K562 (cell line): ENCODE results near the gene ZMYND8. TPM values are rescaled to one million over a fixed set of nuclear protein-coding genes. Genes with fewer than 3 reads are reported as not detected.

ENCODE experiments used
- DPF2 ChIP-seq: fragments of 450-650 bp; IDR thresholded peaks from 2 replicates; pipeline ENCODE4 v1.6.1; 2016
- RBM22 ChIP-seq: fragments of 200-400 bp; formaldehyde crosslinking; IDR thresholded peaks from 2 replicates; pipeline ENCODE4 v1.6.1; 2018; ENCODE audit warnings: low read length, low read depth; ENCODE audit not compliant: poor library complexity, severe bottlenecking
- RUNX1 ChIP-seq: sonication (generic); IDR thresholded peaks from 2 replicates; pipeline ENCODE4 v1.6.1; 2016; ENCODE audit warnings: antibody characterized with exemption, low read depth
- SIN3A ChIP-seq, 2 experiments: fragments of 150-350 bp in 1 of 2; IDR thresholded peaks; 2 replicates each; pipeline ENCODE4 v1.6.1; 2011 to 2016; ENCODE audit warnings: borderline replicate concordance in 2 of 2, low read depth in 2 of 2, low read length in 2 of 2, mild to moderate bottlenecking in 2 of 2, moderate library complexity in 2 of 2; ENCODE audit not compliant: control insufficient read depth in 1 of 2
- SREBF1 ChIP-seq: fragments of 150-350 bp; IDR thresholded peaks from 2 replicates; pipeline ENCODE4 v1.6.1; 2014; ENCODE audit warnings: antibody characterized with exemption, low read depth, low read length, borderline replicate concordance
- ZNF76 ChIP-seq: fragments of 250-450 bp; sonication (Bioruptor Pico); IDR thresholded peaks from 2 replicates; pipeline ENCODE4 v1.4.0; 2020; ENCODE audit warnings: mild to moderate bottlenecking, moderate library complexity, borderline replicate concordance
- polyA plus RNA-seq, 8 experiments: library from polyadenylated mRNA; depleted of rRNA in 4 of 8; stranded (reverse) in 5 of 8; unstranded in 3 of 8; fragments of >200 nt; fragmentation: Nextera tagmentation in 2 of 8; fragmentation: Illumina TruSeq in 1 of 8; extraction: Ambion mirVana in 2 of 8; extraction: Trizol in 1 of 8; gene quantifications; 2 replicates each; pipeline versions ENCODE4 v1.2.1 to v1.2.3, GENCODE V29; 2011 to 2014; ENCODE audit warnings: inconsistent platforms in 1 of 8, missing spikeins in 1 of 8
- total RNA-seq, 7 experiments: library from RNA; depleted of rRNA in 6 of 7; stranded (reverse); fragments of >200 nt in 6 of 7; fragmentation: Illumina TruSeq in 2 of 7; extraction: Trizol in 2 of 7; gene quantifications; 2 replicates each; pipeline versions ENCODE4 v1.2.1 to v1.2.3, GENCODE V29; 2011 to 2021; ENCODE audit warnings: low replicate concordance in 1 of 7
- TF ChIP-seq, protein P1 (sequence below): fragments of 450-650 bp; IDR thresholded peaks from 2 replicates; pipeline ENCODE4 v1.6.1; 2017; ENCODE audit warnings: antibody characterized with exemption, mild to moderate bottlenecking
- TF ChIP-seq, protein P2 (sequence below): fragments of 200-600 bp; sonication (generic); IDR thresholded peaks from one replicate; pipeline ENCODE4 v1.6.1; 2012; ENCODE audit warnings: mild to moderate bottlenecking, low read depth, low read length, inconsistent platforms

Gene ZMYND8
- total and polyA plus RNA-seq, 9 of the 15 experiments (the other 6 are each of a cell fraction or from before 2014, with no cell fraction given), result 31.8 to 148 (median 71.9) TPM

DNA sequence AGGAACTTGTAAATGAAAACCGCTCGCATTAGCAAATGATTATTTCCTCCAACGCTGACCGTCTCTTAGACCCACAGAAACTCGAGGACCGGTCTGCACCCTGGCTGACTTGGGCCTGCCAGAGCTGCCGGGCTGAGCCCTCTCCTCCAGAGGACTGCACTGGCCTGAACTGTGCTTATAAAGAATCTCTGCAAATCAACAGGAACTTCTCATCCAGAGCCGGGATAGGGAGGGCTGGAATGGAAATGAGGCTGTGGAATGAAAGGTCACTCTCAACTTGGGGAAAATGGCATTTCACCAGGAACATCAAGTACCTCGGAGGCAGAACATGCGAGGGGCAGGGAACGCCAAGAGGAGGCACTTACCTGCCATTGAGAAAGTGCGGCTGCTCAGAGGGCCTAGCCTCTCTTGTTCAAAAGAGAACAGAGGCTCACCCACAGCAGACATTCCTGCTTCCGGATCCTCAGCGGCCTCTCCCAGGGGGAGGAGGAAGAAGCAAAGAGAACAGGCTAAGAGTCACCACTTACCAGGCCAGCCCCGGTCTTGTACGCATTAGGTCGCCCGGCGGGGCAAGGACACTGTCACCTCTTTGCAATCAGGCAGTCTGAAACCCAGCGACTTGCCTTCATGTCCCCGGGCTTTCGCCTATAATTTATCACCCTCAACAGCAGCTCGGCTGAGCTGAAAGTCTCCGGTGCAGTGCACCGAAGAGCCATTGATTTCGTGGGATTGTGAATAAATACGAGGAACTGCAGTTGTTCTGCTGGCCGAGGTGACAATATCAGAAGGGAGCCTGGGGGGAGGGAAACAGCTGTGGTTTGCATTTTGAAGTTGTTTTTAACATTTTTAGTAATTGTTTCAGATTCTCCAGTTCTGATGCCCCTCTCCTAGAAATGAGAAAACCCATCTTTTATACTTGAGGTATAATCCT is 37.6 kb downstream of the ZMYND8 start (continued):
- TF ChIP-seq DPF2, result no peak
- TF ChIP-seq ZNF76 (CRISPR knock-in tag), result no peak
- TF ChIP-seq RBM22, result no peak
- TF ChIP-seq, protein P1, sequence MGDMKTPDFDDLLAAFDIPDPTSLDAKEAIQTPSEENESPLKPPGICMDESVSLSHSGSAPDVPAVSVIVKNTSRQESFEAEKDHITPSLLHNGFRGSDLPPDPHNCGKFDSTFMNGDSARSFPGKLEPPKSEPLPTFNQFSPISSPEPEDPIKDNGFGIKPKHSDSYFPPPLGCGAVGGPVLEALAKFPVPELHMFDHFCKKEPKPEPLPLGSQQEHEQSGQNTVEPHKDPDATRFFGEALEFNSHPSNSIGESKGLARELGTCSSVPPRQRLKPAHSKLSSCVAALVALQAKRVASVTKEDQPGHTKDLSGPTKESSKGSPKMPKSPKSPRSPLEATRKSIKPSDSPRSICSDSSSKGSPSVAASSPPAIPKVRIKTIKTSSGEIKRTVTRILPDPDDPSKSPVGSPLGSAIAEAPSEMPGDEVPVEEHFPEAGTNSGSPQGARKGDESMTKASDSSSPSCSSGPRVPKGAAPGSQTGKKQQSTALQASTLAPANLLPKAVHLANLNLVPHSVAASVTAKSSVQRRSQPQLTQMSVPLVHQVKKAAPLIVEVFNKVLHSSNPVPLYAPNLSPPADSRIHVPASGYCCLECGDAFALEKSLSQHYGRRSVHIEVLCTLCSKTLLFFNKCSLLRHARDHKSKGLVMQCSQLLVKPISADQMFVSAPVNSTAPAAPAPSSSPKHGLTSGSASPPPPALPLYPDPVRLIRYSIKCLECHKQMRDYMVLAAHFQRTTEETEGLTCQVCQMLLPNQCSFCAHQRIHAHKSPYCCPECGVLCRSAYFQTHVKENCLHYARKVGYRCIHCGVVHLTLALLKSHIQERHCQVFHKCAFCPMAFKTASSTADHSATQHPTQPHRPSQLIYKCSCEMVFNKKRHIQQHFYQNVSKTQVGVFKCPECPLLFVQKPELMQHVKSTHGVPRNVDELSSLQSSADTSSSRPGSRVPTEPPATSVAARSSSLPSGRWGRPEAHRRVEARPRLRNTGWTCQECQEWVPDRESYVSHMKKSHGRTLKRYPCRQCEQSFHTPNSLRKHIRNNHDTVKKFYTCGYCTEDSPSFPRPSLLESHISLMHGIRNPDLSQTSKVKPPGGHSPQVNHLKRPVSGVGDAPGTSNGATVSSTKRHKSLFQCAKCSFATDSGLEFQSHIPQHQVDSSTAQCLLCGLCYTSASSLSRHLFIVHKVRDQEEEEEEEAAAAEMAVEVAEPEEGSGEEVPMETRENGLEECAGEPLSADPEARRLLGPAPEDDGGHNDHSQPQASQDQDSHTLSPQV, result peak; percentile 20; the same call in 1 of the 2 replicates
- no peak for TF ChIP-seq SREBF1
- TF ChIP-seq, protein P2, sequence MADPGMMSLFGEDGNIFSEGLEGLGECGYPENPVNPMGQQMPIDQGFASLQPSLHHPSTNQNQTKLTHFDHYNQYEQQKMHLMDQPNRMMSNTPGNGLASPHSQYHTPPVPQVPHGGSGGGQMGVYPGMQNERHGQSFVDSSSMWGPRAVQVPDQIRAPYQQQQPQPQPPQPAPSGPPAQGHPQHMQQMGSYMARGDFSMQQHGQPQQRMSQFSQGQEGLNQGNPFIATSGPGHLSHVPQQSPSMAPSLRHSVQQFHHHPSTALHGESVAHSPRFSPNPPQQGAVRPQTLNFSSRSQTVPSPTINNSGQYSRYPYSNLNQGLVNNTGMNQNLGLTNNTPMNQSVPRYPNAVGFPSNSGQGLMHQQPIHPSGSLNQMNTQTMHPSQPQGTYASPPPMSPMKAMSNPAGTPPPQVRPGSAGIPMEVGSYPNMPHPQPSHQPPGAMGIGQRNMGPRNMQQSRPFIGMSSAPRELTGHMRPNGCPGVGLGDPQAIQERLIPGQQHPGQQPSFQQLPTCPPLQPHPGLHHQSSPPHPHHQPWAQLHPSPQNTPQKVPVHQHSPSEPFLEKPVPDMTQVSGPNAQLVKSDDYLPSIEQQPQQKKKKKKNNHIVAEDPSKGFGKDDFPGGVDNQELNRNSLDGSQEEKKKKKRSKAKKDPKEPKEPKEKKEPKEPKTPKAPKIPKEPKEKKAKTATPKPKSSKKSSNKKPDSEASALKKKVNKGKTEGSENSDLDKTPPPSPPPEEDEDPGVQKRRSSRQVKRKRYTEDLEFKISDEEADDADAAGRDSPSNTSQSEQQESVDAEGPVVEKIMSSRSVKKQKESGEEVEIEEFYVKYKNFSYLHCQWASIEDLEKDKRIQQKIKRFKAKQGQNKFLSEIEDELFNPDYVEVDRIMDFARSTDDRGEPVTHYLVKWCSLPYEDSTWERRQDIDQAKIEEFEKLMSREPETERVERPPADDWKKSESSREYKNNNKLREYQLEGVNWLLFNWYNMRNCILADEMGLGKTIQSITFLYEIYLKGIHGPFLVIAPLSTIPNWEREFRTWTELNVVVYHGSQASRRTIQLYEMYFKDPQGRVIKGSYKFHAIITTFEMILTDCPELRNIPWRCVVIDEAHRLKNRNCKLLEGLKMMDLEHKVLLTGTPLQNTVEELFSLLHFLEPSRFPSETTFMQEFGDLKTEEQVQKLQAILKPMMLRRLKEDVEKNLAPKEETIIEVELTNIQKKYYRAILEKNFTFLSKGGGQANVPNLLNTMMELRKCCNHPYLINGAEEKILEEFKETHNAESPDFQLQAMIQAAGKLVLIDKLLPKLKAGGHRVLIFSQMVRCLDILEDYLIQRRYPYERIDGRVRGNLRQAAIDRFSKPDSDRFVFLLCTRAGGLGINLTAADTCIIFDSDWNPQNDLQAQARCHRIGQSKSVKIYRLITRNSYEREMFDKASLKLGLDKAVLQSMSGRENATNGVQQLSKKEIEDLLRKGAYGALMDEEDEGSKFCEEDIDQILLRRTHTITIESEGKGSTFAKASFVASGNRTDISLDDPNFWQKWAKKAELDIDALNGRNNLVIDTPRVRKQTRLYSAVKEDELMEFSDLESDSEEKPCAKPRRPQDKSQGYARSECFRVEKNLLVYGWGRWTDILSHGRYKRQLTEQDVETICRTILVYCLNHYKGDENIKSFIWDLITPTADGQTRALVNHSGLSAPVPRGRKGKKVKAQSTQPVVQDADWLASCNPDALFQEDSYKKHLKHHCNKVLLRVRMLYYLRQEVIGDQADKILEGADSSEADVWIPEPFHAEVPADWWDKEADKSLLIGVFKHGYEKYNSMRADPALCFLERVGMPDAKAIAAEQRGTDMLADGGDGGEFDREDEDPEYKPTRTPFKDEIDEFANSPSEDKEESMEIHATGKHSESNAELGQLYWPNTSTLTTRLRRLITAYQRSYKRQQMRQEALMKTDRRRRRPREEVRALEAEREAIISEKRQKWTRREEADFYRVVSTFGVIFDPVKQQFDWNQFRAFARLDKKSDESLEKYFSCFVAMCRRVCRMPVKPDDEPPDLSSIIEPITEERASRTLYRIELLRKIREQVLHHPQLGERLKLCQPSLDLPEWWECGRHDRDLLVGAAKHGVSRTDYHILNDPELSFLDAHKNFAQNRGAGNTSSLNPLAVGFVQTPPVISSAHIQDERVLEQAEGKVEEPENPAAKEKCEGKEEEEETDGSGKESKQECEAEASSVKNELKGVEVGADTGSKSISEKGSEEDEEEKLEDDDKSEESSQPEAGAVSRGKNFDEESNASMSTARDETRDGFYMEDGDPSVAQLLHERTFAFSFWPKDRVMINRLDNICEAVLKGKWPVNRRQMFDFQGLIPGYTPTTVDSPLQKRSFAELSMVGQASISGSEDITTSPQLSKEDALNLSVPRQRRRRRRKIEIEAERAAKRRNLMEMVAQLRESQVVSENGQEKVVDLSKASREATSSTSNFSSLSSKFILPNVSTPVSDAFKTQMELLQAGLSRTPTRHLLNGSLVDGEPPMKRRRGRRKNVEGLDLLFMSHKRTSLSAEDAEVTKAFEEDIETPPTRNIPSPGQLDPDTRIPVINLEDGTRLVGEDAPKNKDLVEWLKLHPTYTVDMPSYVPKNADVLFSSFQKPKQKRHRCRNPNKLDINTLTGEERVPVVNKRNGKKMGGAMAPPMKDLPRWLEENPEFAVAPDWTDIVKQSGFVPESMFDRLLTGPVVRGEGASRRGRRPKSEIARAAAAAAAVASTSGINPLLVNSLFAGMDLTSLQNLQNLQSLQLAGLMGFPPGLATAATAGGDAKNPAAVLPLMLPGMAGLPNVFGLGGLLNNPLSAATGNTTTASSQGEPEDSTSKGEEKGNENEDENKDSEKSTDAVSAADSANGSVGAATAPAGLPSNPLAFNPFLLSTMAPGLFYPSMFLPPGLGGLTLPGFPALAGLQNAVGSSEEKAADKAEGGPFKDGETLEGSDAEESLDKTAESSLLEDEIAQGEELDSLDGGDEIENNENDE, result no peak
- TF ChIP-seq SIN3A (IDR thresholded peaks at IDR 0.05; ENCODE audit: borderline replicate concordance in 2 of 2, control insufficient read depth in 1 of 2, low read depth in 2 of 2, low read length in 2 of 2), result 0 out of 4 replicates have a peak, but pooled peaks of 1 of the 2 experiments have one; percentile 30
- no peak for TF ChIP-seq RUNX1
